Activated CD8-positive, alpha-beta memory T cell treated with anti-CD3 and anti-CD28 coated beads for 4 hours (primary cell): ENCODE results near the gene CUX1.

Experiments
- DNase-seq, 2 donors: peaks; one replicate each; pipeline ENCODE4 v3.0.0-alpha.2; 2020; ENCODE audit warnings: low read depth in 2 of 2

The CUX1 gene

DNA sequence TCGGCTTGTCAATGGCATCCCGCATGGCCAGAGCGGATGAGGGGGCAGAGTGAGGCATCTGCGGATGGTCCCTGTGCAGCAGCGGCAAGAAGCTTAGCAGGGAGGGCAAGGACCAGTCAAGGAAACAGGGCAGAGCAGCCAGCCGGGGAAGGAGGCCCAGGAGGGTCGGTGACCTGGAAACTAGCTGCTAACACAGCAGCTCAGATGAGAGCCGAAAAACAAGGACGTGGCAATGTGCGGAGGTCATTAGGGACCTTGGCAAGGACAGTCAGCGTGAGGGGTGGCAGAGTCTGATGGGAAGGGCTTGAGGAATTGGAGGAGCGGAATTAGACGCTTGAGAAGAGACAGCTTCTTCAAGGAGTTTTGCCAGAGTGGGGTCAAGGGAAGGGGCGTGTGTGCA, 449.1 kb downstream of the CUX1 start:
- no peak for DNase-seq

- no peak for DNase-seq
Observed at GRCh38 chr7:102268635-102269034, 451.2 kb downstream of the CUX1 start.

DNA sequence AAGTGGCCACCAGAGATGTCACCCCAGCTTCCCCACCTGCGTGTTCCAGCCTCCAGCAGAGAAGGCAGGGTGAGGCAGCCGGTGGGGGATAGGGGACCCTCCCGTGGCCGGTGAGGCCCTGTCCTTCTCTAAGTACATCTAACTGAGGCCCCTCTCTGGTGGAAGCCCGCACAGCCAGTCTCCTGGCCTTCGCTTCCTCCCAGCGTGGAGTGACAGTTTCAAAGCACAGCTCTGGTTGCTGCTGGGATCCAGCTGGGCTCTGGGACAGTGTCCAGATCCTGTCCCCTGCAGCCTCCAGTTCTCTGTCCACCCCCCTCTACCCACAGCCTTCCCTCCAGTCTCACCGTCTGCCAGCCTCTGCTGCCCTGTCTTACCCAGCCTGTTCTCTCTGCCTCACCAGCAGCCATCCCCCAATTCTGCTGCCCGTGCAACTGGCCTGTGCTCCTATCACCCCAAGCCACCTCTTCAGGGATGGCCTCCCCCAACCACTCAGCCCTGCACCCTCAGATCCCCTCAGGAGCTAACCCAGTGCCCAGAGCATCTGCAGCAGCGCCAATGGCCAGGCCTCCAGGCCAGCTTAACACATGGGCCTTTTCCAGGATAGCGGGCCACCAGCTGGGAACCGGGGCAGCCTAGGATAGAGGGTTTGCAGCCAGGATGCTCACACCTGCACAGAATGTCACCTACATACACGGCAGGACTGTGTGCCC, 452.9 kb downstream of the CUX1 start:
- no peak for DNase-seq

DNA sequence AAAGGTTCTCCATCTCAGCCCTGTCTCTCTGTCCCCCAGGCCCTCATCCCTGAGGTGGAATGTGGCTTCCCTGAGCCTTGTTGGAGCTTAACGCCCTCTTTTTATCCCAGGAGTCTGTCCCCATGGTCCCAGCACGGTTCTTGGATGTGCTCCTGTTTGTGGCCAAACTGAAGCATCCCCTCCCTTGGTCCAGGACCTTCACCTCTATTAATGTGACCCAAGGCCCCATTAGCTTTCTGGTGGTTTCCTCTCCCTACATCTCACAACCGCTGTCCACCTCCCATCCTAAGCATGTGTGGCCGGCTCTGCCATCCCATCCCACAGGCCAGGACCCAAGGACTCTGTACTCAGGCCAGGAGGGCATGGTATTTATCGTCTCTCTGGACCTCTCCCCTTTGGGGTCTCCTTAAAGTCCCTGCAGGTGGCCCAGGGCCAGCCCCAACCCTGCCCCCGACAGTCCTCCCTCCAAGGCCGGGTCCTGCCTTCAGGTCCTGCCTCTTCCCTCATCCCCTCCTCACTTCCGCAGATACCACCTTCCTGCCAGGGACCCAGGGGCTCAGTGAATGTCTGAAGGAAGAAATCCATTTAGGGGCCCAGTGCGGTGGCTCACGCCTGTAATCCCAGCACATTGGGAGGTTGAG, 453.9 kb downstream of the CUX1 start:
- no peak for DNase-seq

DNA sequence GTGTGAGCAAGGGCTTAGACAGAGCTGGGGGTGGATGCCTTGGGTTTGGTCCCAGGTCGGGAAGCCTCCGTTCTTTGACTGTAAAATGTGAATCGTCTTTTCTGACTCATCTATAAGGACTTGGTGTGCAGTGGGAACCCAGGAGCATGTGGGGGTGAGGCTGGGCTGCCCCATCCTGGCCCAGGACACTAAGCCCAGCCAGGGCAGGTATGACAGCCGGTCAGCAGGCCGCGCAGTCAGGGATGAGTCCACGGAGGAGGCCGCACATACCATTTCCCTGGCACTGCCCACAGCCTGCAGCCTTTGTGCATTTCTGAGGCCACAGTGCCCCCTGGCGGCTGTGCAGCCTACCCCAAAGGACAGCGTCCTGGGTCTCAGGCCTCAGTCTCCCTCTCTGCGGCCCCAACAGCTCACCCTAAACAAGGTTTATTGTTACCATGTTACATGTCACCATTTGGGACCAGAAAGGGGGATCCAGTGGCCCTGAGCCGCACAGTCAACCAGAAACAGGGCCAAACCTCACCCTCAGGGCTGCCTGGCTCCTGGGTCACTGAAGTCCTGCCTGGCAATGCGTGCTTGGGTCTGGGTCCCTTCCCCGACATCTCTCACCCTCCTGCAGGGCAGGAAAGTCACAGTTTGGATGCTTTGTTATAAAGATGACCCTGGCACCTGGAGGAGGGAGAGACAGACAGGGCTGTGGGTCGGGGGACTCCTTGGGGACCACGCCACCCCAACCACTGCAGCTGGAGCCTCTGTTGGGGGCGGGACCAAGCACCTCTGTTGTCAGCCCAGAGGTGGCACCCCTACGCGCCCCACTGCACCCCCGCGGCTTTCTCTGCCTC, 454.9 kb downstream of the CUX1 start:
- DNase-seq, result peak; percentile 38 to 41

- no peak for DNase-seq
Observed at GRCh38 chr7:102272917-102273748, 455.7 kb downstream of the CUX1 start.

- DNase-seq, result no peak
Observed at GRCh38 chr7:102273749-102274712, 456.6 kb downstream of the CUX1 start.

GRCh38 chr7:102275123-102275703, 457.8 kb downstream of the CUX1 start:
- DNase-seq, result no peak

DNA sequence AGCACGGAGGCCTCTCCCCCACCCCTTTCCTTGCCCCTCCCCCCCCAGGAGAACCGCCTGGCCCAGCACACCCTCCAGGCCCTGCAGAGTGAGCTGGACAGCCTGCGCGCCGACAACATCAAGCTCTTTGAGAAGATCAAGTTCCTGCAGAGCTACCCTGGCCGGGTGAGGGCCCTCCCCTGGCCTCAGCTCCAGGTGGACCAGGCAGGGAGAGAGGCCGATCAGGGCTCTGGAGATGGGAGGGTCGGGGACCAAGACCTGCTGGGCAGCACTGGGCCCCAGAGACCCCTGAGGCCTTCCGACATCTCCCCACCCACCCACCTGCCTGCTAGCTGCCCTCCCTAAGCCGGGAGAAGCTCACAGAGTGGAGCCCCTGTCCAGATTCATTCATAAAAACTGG, 460.5 kb downstream of the CUX1 start:
- DNase-seq, result no peak

DNA sequence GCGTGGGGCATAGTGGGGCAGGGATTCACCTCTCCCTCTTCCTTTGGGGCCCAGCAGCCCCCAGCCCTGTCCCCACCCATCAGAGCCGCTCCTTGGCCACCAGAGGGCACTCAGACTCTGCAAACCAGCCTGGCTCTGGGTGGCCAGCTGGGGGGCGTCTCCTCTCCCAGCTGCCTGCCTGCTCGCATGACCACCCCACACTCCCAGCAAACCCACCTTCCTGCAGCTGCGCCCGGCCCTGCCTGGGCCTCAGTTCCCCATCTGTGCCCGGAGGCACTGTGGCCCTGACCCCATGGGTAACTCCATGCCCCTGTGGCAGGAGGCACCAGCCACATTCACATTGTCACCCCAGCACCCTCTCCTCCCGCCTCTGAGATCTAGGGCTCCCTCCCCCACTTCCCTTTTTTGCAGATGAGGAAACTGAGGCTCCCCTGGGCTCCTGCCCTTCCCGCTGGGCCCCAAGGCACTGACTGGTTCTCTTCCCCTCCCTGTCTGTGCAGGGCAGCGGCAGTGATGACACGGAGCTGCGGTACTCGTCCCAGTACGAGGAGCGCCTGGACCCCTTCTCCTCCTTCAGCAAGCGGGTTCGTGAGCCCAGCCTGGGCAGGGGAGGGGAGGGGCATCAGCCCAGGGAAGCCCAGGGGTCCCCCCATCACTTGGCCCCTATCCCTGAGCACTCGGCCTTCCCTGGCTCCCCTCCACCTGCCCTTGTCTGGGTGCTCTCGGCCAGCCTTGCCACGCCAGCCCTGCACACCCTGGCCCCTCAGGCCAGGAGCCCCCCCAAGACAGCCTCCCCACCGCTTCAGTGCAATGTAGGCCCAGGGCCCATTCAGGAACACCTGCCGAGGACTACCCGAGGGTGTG, 462.3 kb downstream of the CUX1 start:
- peak in 1 of 2 donors; percentile 33 for DNase-seq

GRCh38 chr7:102280521-102280920, 463.1 kb downstream of the CUX1 start:
- DNase-seq, result no peak

DNA sequence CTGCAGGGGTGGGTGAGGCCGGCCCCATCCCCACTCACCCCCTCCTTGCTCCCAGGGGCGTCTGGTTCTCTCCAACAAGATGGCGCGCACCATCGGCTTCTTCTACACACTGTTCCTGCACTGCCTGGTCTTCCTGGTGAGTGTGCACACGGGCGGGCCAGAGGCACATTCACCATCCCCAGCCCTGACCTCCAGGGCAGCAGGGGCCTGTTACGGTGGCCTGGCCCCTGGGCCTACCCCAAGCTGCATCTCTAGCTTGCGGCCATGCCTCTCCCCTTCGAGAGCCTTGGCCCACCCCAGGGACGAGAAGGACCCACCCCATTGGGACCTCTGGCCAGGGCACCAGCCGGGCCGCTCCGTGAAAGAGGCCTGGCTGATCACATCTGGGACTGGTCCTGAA, 464.4 kb downstream of the CUX1 start:
- DNase-seq, result no peak

- no peak for DNase-seq
Observed at GRCh38 chr7:102282465-102283362, 465.3 kb downstream of the CUX1 start.

DNA sequence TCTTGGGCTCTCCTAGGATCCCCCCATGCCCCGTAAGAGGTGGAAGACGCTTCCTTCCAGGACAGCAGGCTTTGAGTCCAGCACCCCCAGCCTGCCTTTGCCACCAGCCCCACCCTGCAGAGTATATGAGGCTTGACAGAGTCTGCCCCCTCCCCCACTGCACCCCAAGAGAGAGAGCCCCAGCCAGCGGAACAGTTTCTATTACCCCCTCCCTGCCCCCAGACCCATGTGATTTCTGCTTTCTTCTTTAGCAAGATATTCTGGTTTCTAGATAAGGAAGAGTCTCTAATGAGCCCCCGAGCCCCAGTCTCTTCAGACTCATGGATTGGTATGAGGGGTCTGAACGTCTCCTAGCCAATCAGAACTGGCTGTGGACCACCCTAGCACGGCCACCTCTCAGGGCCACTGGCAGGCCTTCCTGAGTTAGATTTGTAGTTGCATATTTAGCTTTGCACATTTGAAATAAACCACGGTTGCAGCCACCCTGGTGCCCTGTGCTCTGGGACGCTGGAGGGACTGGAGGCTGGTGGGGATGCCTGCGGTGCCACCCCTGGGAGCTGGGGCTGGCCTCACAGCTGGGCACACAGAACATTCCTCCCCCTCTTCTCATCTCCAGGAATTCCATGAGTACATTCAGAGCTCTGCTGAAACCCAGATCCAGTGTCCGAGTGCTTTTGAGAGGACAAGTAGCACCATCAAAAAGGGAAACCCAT, 466.2 kb downstream of the CUX1 start:
- no peak for DNase-seq

DNA sequence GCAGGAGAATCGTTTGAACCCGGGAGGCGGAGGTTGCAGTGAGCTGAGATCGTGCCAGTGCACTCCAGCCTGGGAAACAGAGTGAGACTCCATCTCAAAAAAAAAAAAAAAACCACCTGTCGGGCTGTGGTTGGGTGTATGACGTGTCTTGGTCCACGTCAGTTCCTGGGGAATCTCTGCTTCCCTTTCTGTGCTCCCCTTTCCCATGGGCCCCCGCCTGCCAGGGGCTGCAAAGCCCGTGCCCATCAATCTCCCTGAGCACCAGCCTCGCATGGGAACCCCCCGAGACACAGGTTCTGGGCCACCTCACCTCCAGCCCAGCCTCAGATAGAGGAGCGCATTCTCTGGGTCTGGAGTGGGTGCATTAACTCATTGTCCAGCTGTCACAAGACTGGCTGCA, 467.0 kb downstream of the CUX1 start:
- DNase-seq, result no peak

DNA sequence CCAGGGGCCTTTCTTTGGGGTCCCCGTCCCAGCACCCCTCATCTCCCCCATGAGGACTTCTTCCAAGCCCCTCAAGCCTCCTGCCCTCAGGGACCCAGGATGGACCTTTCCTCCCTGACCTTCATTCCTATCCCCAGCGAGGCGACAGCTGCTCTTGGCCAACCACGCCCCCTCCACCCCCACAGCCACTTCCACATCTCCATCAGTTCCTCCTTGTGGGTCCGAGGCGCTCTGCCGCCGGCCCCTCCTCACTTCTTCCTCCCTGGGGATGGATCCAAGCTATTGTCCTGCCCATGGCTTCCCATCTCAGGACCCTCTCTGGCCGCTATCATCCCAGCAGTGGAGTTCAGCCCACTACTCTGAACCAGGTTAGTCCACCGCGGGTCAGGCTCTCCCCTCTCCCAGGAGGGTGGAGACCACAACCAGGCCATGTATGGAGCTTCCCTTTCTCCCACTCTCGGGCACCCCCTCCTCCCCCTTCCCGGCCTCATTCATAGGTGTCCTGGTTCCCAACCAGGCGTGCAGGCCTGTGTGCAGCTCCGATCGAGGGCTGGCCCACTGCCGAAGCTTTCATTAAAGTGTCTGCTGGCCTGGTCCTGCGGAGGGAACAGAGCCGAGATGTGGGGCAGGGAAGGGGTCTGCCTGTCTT, 467.6 kb downstream of the CUX1 start:
- DNase-seq, result no peak
